Caco-2 (cell line): ENCODE measurements around the gene PLCB4. TPM values are rescaled to one million over a fixed set of nuclear protein-coding genes. Genes with fewer than 3 reads are reported as not detected.

Source experiments
- BruUV-seq: library from RNA; stranded (reverse); fragments of 400-500 nt; replicated peaks from 2 replicates; lab custom pipeline; 2021; lab: Mats Ljungman, UMichigan
- CTCF ChIA-PET: fragments of 300-600 bp; sonication (Branson Sonifier 250); formaldehyde crosslinking; loops from one replicate; lab custom pipeline; 2022; ENCODE audit warnings: antibody characterized with exemption; lab: Charles Lee
- POLR2A ChIA-PET: fragments of 300-600 bp; sonication (Branson Sonifier 250); formaldehyde crosslinking; loops from one replicate; lab custom pipeline; 2022; ENCODE audit warnings: antibody characterized with exemption; lab: Charles Lee
- DNase-seq, 2 experiments: peaks; one replicate each; pipeline versions ENCODE4 v3.0.0 to v3.0.0-alpha.2; 2020 to 2022
- H3K27me3 ChIP-seq: replicated peaks from 2 replicates; pipeline ENCODE4 v1.6.0; 2011; ENCODE audit warnings: low read length; ENCODE audit not compliant: control insufficient read depth, insufficient read depth
- H3K36me3 ChIP-seq: 2 replicates; pipeline ENCODE4 v1.5.1; 2011; ENCODE audit warnings: low read length; ENCODE audit not compliant: control insufficient read depth, insufficient read depth
- H3K4me1 ChIP-seq: fragments of 250-450 bp; sonication (Bioruptor Pico); 2 replicates; pipeline ENCODE4 v1.5.1; 2020; ENCODE audit warnings: mild to moderate bottlenecking
- H3K4me3 ChIP-seq: 2 replicates; pipeline ENCODE4 v1.5.1; 2011; ENCODE audit warnings: low read depth, mild to moderate bottlenecking, control low read depth, low read length
- H3K9me3 ChIP-seq: fragments of 250-450 bp; sonication (Bioruptor Pico); 2 replicates; pipeline ENCODE4 v1.5.1; 2020; ENCODE audit warnings: mild to moderate bottlenecking, moderate library complexity
- H3K27ac Mint-ChIP-seq: one replicate; pipeline ENCODE4 v1.8.0; 2022; ENCODE audit warnings: mixed read lengths; ENCODE audit not compliant: unreplicated experiment
- H3K27me3 Mint-ChIP-seq: one replicate; pipeline ENCODE4 v1.8.0; 2022; ENCODE audit warnings: mixed read lengths; ENCODE audit not compliant: insufficient read depth, unreplicated experiment
- H3K36me3 Mint-ChIP-seq: one replicate; pipeline ENCODE4 v1.8.0; 2022; ENCODE audit warnings: mild to moderate bottlenecking, mixed read lengths; ENCODE audit not compliant: insufficient read depth, unreplicated experiment
- H3K4me1 Mint-ChIP-seq: one replicate; pipeline ENCODE4 v1.8.0; 2022; ENCODE audit warnings: low read depth, mixed read lengths; ENCODE audit not compliant: unreplicated experiment
- H3K4me3 Mint-ChIP-seq: one replicate; pipeline ENCODE4 v1.8.0; 2022; ENCODE audit warnings: mild to moderate bottlenecking, moderate library complexity, mixed read lengths; ENCODE audit not compliant: unreplicated experiment
- H3K9me3 Mint-ChIP-seq: one replicate; pipeline ENCODE4 v1.8.0; 2022; ENCODE audit warnings: mixed read lengths; ENCODE audit not compliant: unreplicated experiment
- intact Hi-C: fragments of 100-400 bp; cut with micrococcal nuclease; formaldehyde crosslinking; loops from one replicate; pipeline ENCODE4 v1.10.0; 2022; ENCODE audit not compliant: unreplicated experiment
- total RNA-seq: library from RNA; stranded (reverse); gene quantifications from 2 replicates; pipeline ENCODE4 v1.2.3, GENCODE V29; 2022
- TF ChIP-seq, protein P1 (sequence below), 2 experiments: fragments of 200-600 bp in 1 of 2; IDR thresholded peaks; 1 replicate in 1 of 2; 2 replicates in 1 of 2; pipeline versions ENCODE4 v1.5.1 to v1.8.0; 2011 to 2022; ENCODE audit warnings: antibody characterized with exemption in 1 of 2, control low read depth in 1 of 2, inconsistent platforms in 1 of 2, low read depth in 1 of 2, low read length in 1 of 2, mild to moderate bottlenecking in 1 of 2, moderate library complexity in 1 of 2; ENCODE audit not compliant: insufficient read depth in 1 of 2, severe bottlenecking in 1 of 2, unreplicated experiment in 1 of 2

The PLCB4 gene
- total RNA-seq, 1 experiment from 2014 or later: 3.0 TPM

DNA sequence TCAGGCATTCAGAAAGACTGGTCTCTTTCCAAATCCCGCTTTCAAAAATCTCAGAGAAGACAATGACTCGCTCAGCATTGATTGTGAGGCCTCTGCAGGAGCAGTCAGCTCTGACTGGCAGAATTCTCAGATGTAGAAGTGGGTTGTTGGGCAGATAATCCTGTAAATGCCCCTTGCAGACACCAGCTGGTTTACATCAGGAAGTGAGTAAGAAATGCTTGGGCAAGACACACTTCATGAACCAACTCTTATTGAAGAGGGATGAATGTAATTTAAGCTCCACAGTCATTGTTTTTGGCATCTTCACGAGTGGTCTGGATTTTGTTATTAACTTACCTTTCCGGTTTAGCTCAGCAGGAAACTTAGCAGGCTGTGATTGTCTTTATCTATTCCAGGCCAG lies 166.6 kb downstream of the PLCB4 start:
- TF ChIP-seq, protein P1, sequence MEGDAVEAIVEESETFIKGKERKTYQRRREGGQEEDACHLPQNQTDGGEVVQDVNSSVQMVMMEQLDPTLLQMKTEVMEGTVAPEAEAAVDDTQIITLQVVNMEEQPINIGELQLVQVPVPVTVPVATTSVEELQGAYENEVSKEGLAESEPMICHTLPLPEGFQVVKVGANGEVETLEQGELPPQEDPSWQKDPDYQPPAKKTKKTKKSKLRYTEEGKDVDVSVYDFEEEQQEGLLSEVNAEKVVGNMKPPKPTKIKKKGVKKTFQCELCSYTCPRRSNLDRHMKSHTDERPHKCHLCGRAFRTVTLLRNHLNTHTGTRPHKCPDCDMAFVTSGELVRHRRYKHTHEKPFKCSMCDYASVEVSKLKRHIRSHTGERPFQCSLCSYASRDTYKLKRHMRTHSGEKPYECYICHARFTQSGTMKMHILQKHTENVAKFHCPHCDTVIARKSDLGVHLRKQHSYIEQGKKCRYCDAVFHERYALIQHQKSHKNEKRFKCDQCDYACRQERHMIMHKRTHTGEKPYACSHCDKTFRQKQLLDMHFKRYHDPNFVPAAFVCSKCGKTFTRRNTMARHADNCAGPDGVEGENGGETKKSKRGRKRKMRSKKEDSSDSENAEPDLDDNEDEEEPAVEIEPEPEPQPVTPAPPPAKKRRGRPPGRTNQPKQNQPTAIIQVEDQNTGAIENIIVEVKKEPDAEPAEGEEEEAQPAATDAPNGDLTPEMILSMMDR (IDR thresholded peaks at IDR 0.05; ENCODE audit: insufficient read depth in 1 of 2, low read depth in 1 of 2, low read length in 1 of 2, severe bottlenecking in 1 of 2, unreplicated experiment in 1 of 2): no peak
- ChIA-PET POLR2A (no interaction called here), CTCF (no interaction called here)
- Histone ChIP-seq H3K4me1 (no peaks in the 10 kb centered on the region), H3K9me3 (no peaks in the 10 kb centered on the region), H3K4me3 (no peak overlapping the region), H3K36me3 (no peaks in the 10 kb centered on the region), H3K27me3 (no peaks in the 10 kb centered on the region)
- Mint-ChIP-seq H3K4me3 (no peak overlapping the region), H3K27ac (no peak overlapping the region), H3K27me3 (no peaks in the 10 kb centered on the region), H3K4me1 (no peaks in the 10 kb centered on the region), H3K36me3 (no peaks in the 10 kb centered on the region), H3K9me3 (no peaks in the 10 kb centered on the region)
- intact Hi-C loops: no loop called here
- BruUV-seq: no TSS peak
- DNase-seq: no peak

DNA sequence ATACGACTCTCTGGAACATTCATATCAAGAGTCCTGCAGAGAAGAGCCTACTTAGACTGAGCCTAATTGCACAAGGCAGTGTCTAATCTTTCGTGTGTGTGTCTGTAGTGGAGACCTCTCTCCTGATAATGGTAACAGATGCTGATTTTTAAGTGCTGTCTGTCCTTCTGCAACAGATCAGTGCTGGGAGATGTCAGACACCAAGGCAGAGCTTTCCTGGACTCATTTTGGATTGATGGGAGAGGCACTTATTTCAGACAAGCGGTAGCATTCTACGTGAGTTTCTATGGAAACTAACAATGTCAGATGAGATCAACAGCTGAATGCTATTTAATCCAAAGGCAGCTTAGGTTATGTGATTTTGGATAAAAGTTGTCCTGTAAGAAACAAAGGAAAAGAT lies 167.6 kb downstream of the PLCB4 start:
- Histone ChIP-seq H3K4me3 (no peak overlapping the region), H3K9me3 (no peaks in the 10 kb centered on the region), H3K4me1 (0 out of 2 replicates have a peak, but pooled peaks cover 4% of the 10 kb centered on the region), H3K36me3 (no peaks in the 10 kb centered on the region), H3K27me3 (no peaks in the 10 kb centered on the region)
- peaks cover 3% of the 10 kb centered on the region for H3K36me3 Mint-ChIP-seq
- CTCF ChIA-PET: no interaction called here
- no TSS peak for BruUV-seq
- H3K27me3 Mint-ChIP-seq: no peaks in the 10 kb centered on the region
- intact Hi-C loops: no loop called here
- POLR2A ChIA-PET: no interaction called here
- H3K4me1 Mint-ChIP-seq: no peaks in the 10 kb centered on the region
- H3K9me3 Mint-ChIP-seq: no peaks in the 10 kb centered on the region
- no peak overlapping the region for H3K4me3 Mint-ChIP-seq
- TF ChIP-seq, protein P1 (IDR thresholded peaks at IDR 0.05; ENCODE audit: insufficient read depth in 1 of 2, low read depth in 1 of 2, low read length in 1 of 2, severe bottlenecking in 1 of 2, unreplicated experiment in 1 of 2): no peak
- DNase-seq: no peak
- H3K27ac Mint-ChIP-seq: no peak overlapping the region

DNA sequence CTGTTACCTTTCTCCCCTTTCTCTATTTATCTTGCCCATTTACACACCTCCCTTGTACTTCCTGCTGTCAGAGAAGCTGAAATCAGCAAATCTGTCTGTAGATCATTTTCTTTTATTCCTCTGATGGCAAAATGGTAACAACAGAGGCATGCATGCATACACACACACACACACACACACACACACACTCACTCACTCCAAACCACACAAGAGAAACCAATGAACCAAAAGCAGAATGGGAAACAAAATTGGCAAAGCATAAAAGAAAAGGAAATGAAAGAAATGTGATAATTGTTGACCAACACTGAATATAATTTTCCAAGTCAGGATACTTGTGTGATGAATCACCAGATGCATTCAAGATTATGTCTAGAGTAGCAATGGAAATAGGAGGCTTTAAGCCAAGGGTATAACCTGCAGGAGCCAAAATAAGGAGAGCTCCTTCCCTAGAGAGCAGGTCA lies 172.4 kb downstream of the PLCB4 start:
- no peaks in the 10 kb centered on the region for H3K27me3 Mint-ChIP-seq
- POLR2A ChIA-PET: no interaction called here
- peaks cover 5% of the 10 kb centered on the region for H3K36me3 Mint-ChIP-seq
- no peak overlapping the region for H3K4me3 Mint-ChIP-seq
- intact Hi-C loops: no loop called here
- no peaks in the 10 kb centered on the region for H3K9me3 Mint-ChIP-seq
- H3K4me1 Mint-ChIP-seq: no peaks in the 10 kb centered on the region
- H3K27ac Mint-ChIP-seq: no peak overlapping the region
- TF ChIP-seq, protein P1 (IDR thresholded peaks at IDR 0.05; ENCODE audit: insufficient read depth in 1 of 2, low read depth in 1 of 2, low read length in 1 of 2, severe bottlenecking in 1 of 2, unreplicated experiment in 1 of 2): no peak
- CTCF ChIA-PET: no interaction called here
- no TSS peak for BruUV-seq
- no peak for DNase-seq
- H3K9me3 ChIP-seq: no peaks in the 10 kb centered on the region
- H3K36me3 ChIP-seq: no peaks in the 10 kb centered on the region
- no peak overlapping the region for H3K4me3 ChIP-seq
- no peaks in the 10 kb centered on the region for H3K27me3 ChIP-seq
- H3K4me1 ChIP-seq: 0 out of 2 replicates have a peak, but pooled peaks cover 4% of the 10 kb centered on the region
